Measurements from ENCODE around the gene KRTAP26-1.

DNA sequence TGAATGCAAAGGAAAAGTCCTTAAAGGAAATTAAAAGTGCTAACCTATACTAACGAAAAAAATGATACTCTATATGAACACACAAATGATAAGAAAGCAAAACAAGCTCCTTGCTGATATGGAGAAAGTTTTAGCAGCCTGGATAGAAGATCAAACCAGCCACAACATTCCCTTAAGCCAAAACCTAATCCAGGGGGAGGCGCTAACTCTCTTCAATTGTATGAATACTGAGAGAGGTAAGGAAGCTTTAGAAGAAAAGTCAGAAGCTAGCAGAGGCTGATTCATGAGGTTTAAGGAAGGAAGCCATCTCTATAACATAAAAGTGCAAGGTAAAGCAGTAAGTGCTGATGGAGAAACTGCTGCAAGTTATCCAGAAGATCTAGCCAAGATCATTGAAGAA lies 24.9 kb upstream of the KRTAP26-1 start:
- TF ChIP-seq POLR2A (IDR thresholded peaks at IDR 0.05), result no peak
- TF ChIP-seq, protein P1, sequence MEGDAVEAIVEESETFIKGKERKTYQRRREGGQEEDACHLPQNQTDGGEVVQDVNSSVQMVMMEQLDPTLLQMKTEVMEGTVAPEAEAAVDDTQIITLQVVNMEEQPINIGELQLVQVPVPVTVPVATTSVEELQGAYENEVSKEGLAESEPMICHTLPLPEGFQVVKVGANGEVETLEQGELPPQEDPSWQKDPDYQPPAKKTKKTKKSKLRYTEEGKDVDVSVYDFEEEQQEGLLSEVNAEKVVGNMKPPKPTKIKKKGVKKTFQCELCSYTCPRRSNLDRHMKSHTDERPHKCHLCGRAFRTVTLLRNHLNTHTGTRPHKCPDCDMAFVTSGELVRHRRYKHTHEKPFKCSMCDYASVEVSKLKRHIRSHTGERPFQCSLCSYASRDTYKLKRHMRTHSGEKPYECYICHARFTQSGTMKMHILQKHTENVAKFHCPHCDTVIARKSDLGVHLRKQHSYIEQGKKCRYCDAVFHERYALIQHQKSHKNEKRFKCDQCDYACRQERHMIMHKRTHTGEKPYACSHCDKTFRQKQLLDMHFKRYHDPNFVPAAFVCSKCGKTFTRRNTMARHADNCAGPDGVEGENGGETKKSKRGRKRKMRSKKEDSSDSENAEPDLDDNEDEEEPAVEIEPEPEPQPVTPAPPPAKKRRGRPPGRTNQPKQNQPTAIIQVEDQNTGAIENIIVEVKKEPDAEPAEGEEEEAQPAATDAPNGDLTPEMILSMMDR (IDR thresholded peaks at IDR 0.05), result no peak
- TF ChIP-seq POLR2AphosphoS5 (IDR thresholded peaks at IDR 0.05), result no peak
- TF ChIP-seq EP300 (IDR thresholded peaks at IDR 0.05), result no peak

All from upper lobe of left lung (tissue), 4 donors.